NCI-H2107 treated with DMSO at 0.1 percent for 48 hours (cell line): ENCODE measurements around the gene TRIM14.
"Not testable (repeated sequence)": the region's sequence is repeated elsewhere in the genome, so short reads cannot be mapped to it uniquely, and the experiment has no call there.

Source experiments
- DNase-seq: peaks from one replicate; lab custom pipeline; 2025; ENCODE audit not compliant: unreplicated experiment; lab: John Stamatoyannopoulos, UW

Gene TRIM14

GRCh38 chr9:98054376-98054951, 64.6 kb downstream of the TRIM14 start:
- no peak for DNase-seq

GRCh38 chr9:98050351-98050750, 68.7 kb downstream of the TRIM14 start:
- no peak for DNase-seq

DNA sequence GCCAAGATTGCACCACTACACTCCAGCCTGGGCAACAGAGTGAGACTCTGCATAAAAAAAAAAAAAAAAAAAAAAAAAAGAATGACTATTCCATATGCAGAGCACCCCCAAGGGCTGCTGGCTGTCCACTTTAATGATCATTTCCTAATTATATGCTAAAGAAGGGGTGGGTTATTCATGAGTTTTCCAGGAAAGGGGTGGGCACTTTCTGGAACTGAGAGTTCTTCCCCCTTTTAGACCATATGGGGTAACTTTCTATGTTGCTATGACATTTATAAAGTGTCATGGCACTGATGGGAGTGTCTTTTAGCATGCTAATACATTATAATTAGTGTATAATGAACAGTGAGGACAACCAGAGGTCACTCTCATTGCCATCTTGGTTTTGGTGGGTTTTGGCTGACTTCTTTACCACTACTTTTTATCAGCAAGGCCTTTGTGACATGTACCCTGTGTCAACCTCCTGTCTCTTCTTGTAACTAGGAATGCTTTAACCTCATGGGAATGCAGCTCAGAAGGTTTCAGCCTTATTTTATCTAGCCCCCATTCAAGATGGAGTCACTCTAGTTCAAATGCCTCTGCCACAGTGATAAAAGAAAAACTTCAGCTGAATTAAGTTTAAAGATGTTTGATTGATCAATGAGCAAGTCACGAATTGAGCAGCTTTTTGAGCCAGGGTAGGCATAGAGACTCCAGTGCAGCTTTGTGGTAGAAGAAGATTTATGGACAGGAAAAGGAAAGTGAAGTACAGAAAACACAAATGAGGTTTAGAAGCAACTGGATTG, 69.5 kb downstream of the TRIM14 start:
- no peak for DNase-seq

GRCh38 chr9:98047002-98047401, 72.0 kb downstream of the TRIM14 start:
- no peak for DNase-seq

DNA sequence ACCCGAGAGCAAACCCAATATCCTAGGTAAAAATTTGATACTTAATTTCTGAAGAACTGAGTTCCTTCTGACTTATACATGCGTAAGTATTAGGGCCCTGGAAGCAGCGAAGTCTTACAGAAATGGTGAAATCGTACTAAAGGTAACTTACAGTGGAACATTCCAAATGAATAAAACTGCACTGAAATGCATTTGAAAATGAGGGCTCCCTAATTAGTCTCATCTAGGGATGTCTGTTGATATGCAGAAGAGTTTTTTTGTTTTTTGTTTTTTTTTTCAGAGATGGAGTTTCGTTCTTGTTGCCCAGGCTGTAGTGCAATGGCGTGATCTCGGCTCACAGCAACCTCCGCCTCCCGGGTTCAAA, 72.9 kb downstream of the TRIM14 start:
- DNase-seq = no peak

- DNase-seq = no peak
These were observed 73.5 kb downstream of the TRIM14 start for GRCh38 chr9:98045234-98046179.

GRCh38 chr9:98043915-98044314, 75.1 kb downstream of the TRIM14 start:
- no peak for DNase-seq

DNA sequence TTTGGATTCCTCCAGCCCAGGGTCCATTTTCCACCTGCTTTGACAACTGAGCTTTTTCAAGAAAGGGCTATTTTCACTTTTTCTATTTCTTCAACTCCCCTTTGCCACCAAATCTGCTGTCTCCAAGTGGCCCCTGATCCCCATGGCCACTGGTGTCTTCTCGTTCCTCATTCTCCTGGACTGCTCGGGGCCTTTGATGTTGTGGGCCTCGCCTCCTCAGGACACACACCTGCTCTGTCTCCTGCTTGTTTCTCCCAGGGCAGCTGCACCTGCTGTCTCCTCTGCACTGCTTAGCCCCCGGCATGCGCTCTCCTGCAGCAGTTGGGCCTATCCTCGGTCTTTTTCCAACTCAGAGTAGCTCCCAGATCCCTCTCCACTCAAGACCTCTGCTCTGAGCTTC, 78.8 kb downstream of the TRIM14 start:
- DNase-seq = no peak

DNA sequence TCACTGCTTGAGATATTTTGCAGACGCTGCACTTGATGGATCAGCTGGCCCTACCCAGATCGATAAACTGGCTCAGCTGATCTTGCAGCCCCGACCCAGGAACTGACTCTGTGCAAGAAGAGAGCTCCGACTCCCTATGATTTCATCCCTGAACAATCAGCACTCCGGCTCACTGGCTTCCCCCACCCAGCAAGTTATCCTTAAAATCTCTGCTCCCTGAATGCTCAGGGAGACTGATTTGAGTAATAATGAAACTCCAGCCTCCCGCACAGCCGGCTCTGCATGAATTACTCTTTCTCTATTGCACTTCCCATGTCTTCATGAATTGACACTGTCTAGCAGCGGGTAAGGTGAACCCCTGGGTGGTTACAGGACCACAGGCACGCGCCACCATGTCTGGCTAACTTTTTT, 79.4 kb downstream of the TRIM14 start:
- no peak for DNase-seq

DNA sequence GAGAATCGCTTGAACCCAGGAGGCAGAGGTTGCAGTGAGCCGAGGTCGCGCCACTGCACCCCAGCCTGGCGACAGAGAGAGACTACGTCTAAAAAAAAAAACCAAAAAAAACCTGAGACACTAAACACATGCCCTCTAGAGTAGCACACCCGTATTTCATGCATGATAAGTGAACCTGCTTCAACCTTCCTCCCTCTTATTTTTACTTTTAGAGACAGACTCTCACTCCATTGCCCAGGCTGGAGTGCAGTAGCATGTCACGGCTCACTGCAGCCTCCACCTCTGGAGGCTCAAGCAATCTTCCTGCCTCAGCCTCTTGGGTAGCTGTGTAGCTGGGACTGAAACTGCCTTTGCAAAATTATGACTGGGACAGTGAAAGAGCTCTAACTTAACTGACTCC, 80.1 kb downstream of the TRIM14 start:
- no peak for DNase-seq

- DNase-seq = no peak
These were observed 81.7 kb downstream of the TRIM14 start for GRCh38 chr9:98037357-98037756.

DNA sequence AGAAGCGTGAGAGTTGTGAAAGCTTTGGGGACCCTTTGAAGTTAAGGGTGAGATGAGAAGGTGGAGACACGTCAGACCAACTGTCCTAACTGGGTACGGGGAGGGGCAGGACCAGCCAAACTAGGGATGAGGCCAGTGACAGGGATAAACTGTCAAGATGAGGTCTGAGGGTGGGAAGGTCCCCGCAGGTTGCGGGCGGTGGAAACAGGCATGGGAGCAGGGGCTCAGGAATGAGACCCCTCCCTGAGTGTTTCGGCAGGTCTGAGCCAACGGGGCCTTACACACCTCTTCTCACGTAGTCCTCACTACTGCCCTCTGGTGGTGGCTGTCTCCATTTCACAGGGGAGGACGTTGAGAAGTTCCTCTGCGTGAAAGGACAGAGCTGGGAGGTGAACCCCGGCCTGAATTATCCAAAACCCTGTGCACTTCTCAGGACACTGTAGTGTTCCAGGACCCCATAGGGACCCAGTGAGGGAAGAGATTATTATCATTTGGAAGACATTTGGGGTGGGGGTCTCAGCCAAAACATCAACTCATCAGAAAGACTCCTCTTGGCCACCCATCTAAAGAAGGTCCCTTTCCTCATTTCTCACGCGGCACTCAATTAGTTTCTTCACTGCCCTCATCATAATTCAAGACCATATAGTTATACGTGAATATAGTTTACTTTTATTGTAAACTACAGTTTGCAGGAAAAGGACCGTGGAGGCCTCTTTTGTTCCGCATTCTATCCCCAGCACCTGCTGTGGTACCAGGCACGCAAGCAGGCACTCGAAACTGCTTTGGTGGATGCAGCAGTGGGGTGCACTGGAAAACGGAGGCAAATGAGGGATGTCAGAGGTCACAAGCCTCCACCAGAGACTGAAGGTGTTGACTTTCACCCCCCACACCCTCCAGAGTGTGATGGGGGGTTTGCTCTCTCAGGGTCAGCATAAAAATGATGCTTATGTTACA, 84.2 kb downstream of the TRIM14 start:
- no peak for DNase-seq

GRCh38 chr9:98031935-98032334, 87.1 kb downstream of the TRIM14 start:
- DNase-seq = no peak

- no peak for DNase-seq
These were observed 87.9 kb downstream of the TRIM14 start for GRCh38 chr9:98031169-98031568.

- no peak for DNase-seq
These were observed 94.3 kb downstream of the TRIM14 start for GRCh38 chr9:98024702-98025101.

DNA sequence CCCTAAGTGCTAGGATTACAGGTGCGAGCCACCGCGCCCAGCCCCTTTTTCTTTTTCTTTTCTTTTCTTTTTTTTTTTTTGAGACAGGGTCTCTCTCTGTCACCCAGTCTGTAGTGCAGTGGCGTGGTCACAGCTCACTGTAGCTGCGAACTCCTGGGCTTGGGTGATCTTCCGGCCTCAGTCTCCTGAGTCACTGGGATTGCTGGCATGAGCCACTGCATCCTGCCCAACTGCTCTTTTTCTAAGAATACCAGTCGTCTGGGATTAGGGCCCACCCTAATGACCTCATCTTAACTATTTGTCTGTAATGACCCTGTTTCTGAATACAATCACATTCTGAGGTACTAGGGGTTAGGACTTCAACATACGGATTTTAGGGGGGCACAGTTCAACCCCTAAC, 96.6 kb downstream of the TRIM14 start:
- DNase-seq = no peak

GRCh38 chr9:98021306-98022040, 97.5 kb downstream of the TRIM14 start:
- DNase-seq = no peak

GRCh38 chr9:98020476-98021145, 98.4 kb downstream of the TRIM14 start:
- no peak for DNase-seq

- DNase-seq = not testable (repeated sequence)
These were observed 99.2 kb downstream of the TRIM14 start for GRCh38 chr9:98019869-98020268.
